Panc1 (cell line): ENCODE data around the gene DAGLA.

ENCODE experiments used
- CTCF ChIP-seq: fragments of 450-650 bp; IDR thresholded peaks from 2 replicates; pipeline ENCODE4 v1.5.1; 2017; ENCODE audit warnings: mild to moderate bottlenecking
- POLR2AphosphoS5 ChIP-seq: IDR thresholded peaks from 2 replicates; pipeline ENCODE4 v1.6.1; 2012; ENCODE audit warnings: mild to moderate bottlenecking, low read depth, low read length, moderate library complexity

DNA sequence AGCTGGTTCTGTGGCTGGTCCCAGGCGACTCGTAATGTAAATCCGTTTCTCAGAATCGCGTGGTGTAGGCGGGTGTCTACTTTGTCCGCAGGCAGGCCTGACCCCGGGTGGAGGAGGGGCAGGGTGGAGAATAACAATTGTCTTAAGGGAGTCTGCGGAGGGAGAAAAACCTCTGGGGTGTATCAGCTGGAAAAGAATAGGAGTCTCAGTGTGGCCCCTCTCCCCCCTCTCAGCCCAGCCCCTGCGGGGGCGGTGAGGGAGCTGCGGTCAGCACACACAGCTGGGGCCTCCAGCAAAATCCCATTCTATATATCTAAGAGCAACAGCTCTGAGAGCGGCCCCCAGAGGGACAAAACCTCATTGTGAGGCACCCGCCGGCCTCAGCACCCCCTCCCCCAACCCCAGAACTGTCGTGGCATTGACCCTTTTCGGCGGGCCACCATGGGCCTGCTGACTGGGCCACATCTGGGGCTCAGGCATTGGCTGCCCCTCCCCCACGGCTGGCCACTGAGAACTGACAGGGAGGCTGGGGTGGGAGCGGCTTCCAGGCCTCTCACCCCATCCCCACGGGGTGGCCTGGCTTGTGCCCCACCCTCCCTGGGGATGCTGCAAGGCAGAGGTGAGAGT, 69.5 kb downstream of the DAGLA start:
- TF ChIP-seq CTCF (no peak), POLR2AphosphoS5 (no peak)
